HG02588 (cell line): ENCODE results near the gene COLEC12.
"Not testable (repeated sequence)": the region's sequence is repeated elsewhere in the genome, so short reads cannot be mapped to it uniquely, and the experiment has no call there.

ENCODE experiments used
- ATAC-seq: cut with Tn5 transposase; IDR thresholded peaks from one replicate; pipeline ENCODE4 v1.9.1; 2021; ENCODE audit warnings: mild to moderate bottlenecking, moderate library complexity; ENCODE audit not compliant: unreplicated experiment

The COLEC12 gene

GRCh38 chr18:297936-298335, 202.6 kb downstream of the COLEC12 start:
- no peak for ATAC-seq

DNA sequence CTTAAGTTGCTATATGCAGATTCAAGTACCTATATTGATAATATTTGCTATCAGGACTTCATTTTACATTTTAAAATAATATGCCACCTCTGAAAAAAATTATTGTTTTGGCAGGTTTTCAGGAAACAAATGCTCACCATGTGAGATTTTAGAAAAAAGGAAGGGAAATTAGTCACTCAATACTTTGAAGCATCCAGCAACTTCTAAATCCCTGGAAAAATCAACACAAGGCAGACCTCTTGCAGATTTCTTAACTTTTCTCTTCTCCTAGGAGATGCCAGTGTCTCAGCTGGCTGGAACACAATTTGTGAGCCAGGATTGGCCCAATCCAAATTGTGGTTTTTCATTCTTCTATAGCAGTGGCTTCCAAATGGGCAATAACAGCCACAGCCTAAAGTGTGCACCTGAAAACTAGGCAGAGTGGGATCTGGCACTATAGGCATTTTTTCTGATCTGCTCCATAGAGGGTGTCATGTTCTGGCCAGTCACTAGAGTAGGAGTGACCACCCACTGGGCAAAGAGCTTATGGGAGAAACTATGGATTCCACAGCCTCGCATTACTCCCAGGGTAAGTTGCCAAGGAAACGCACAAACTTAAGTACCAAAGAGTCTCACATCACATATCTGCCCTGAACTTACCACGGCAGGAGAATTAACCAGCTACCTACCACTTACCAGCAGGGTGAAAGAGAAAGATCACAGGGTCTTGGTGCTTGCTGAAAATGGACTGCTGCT, 204.6 kb downstream of the COLEC12 start:
- no peak for ATAC-seq

GRCh38 chr18:294566-294965, 205.9 kb downstream of the COLEC12 start:
- ATAC-seq: no peak

GRCh38 chr18:293536-293935, 207.0 kb downstream of the COLEC12 start:
- no peak for ATAC-seq

- no peak for ATAC-seq
Observed at GRCh38 chr18:292271-292670, 208.2 kb downstream of the COLEC12 start.

DNA sequence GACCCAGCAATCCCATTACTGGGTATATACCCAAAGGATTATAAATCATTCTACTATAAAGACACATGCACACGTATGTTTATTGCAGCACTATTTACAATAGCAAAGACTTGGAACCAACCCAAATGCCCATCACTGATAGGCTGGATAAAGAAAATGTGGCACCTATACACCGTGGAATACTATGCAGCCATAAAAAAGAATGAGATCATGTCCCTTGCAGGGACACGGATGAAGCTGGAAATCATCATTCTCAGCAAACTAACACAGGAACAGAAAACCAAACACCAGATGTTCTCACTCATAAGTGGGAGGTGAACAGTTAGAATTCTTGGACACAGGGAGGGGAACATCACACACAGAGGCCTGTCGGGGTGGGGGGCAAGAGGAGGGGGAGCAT, 210.5 kb downstream of the COLEC12 start:
- ATAC-seq: not testable (repeated sequence)

GRCh38 chr18:289026-289425, 211.5 kb downstream of the COLEC12 start:
- ATAC-seq: no peak

GRCh38 chr18:286515-287310, 213.8 kb downstream of the COLEC12 start:
- ATAC-seq: no peak

- ATAC-seq: no peak
Observed at GRCh38 chr18:285817-286216, 214.7 kb downstream of the COLEC12 start.

DNA sequence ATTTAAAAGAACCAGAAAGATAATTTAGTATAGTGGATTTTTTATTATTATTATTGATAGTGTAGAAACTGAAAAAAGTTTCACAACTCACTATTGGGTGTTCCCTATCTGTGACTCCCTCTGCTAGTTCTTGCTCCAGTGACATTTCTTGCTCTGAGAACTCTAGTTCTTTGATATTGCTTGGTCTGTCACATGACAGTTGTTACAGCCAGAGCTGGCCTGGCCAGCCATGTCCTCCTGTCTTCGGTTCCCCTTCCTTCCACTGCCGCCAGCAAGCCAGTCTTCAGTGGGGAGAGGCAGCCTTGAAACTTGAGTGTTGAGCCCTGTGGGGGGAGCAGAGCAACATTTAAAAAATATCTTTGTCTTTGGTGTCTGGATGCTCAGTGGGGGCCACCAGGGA, 225.0 kb downstream of the COLEC12 start:
- ATAC-seq: no peak

GRCh38 chr18:274313-274712, 226.2 kb downstream of the COLEC12 start:
- ATAC-seq: no peak

GRCh38 chr18:273525-273924, 227.0 kb downstream of the COLEC12 start:
- ATAC-seq: no peak

- ATAC-seq: no peak
Observed at GRCh38 chr18:272650-273049, 227.9 kb downstream of the COLEC12 start.

- no peak for ATAC-seq
Observed at GRCh38 chr18:269480-270095, 230.9 kb downstream of the COLEC12 start.

DNA sequence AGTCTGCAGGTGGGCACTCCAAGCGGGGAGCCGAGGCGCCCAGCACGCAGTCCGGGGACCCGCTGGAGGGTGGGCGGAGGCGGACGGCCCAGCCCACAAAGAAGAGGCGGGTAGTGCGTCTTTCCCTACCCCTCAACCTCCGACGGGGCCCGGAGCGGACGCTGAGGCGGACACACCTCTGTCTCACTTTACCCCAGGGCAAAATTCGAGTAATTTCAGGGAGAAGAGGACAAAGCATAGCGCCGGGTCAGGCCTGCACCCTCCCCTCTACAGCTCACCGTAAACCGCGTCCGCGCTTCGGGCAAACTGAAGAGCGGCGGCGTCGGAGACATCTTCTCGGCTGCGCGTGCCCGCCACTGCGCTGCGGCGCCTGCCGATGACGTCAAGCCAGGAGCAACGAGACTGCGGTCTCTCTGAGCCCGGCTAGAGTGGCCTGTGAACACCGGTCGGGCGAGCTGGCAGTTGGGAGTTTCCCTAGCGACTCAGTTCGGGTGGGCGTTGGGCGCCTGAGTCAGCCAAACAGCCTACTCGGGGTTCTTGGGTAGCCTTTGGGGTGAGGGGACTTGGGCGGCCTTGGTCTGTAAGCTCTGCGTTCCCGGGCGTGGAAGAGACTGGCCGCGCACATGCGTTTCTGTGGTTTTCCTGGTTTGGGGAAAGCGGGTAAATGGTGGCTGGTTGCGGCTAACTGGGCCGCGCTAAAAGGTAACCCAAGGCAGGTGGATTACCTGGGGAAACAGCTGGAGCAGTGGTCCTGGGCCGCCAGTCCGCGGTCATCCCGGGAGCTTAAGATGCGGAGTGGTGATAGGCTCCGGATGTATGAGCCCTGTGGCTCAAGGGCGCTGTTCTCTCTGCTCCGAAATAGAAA, 232.6 kb downstream of the COLEC12 start, which contains the start of gene THOC1:
TSS of gene THOC1 (minus strand) at position 360 of the 865 bp plus-strand sequence. CDS start at position 332, 28 bp downstream.
- peak; percentile 92 for ATAC-seq

DNA sequence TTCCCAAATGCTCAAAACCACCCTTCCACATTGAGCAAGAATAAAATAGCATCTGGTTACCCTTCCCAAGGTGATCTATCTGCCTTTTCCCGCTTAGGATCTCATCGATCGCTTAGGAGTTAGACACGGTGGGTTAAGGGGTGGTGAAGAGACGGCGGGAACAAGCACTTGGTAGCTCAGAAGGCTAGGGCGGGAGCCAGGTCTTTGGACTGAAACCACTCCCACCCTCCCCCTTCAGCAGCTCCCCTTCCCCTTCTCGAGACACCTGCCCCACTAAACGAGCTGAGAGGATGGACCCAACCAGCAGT, 233.2 kb downstream of the COLEC12 start:
- no peak for ATAC-seq
